HG03135 (cell line): ENCODE measurements around the gene TBXAS1.

Experiments used
- ATAC-seq: cut with Tn5 transposase; IDR thresholded peaks from one replicate; pipeline ENCODE4 v1.9.1; 2021; ENCODE audit warnings: mild to moderate bottlenecking, moderate library complexity; ENCODE audit not compliant: unreplicated experiment

TBXAS1 gene

DNA sequence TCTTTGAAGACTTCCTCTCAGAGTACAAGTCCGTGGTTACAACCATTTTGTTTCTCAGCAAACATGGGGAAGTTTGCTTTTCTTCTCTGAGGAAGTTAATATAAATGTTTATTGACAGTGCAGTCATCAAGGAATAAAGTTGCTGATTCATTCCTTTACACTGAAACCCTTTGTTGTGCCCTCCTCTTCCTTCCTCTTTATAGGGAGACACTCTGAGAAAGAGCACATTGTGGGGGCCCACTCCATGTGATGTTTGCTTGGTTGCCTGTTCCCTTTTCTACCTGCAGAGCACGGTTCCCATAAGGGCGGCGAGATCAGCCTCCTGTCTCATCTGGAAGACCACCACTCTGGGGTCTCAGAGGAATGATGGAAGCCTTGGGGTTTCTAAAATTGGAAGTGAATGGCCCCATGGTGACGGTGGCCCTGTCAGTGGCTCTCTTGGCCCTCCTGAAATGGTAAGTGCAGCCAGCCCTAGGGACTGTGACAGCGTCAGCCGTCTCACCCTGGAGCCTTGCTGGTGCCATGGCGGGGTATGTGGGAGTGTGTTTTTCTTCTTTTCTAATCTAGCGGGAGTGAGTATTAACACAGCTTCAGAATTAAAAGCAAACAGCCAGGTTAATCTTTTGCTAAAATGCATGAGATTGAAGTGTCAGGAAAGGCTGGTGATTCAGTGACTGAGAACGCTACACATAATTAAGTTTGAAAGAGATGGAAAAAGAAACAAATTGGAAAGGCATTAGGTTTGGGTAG, at the start of gene TBXAS1:
TSS of gene TBXAS1 (plus strand) at position 240 of the 750 bp plus-strand sequence. CDS start at position 367, 127 bp downstream.
- ATAC-seq, result no peak

DNA sequence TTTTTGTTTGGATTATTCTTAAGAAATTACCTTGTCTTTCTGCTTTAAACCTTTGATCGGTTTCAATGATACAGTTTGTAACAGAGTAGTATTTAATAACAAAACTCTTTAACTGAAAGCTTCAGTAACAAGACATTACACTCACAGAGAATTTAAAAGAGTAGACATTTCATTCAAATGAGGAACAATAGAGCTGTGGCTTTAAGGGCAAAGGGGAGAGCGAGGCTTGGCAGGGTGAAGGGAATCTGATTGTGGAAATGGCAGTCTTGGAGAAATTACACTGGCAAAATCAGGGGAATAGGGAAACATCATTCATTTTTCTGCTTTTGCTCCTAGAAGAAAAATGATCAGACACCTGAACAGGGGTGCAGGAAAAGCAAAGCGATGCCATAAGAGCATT, 46.1 kb upstream of the TBXAS1 start:
- ATAC-seq, result no peak

DNA sequence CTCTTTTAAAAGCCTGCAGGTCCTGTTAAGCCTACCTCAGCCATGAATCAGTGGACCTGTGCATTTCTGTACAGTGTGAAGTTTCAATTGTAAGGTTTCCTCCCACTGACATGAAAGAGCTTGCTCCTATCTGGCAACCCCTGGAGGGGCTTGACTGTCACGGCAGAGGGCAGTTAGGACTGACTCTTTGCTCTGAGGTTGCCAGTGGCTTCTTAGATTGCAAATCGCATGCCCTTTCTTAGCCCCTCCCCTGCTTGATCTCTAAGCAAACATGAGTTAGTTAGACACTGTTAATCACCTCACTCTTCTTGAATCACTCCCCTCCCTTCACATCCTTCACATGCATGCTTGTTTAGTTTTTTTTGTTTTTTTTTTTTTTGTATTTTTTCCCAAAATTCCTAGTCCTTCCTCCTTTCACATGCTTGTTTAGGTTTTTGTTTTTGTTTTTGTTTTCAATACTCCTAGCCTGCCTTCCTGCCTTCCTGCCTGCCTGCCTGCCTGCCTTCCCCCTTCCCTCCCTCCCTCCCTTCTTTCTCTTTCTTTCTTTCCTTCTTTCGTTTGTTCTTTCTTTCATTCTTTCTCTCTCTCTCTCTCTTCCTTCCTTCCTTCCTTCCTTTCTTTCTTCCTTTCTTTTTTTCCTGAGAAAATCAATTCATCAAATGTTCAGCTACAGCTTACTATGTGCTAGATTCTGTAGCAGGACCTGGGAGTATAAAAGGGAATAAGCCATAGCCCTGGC, 45.2 kb upstream of the TBXAS1 start:
- no peak for ATAC-seq

GRCh38 chr7:139784648-139785047, 44.4 kb upstream of the TBXAS1 start:
- no peak for ATAC-seq

GRCh38 chr7:139791316-139791715, 37.7 kb upstream of the TBXAS1 start:
- no peak for ATAC-seq

- no peak for ATAC-seq
Observed at GRCh38 chr7:139797607-139798006, 31.5 kb upstream of the TBXAS1 start.

GRCh38 chr7:139798221-139798620, 30.8 kb upstream of the TBXAS1 start:
- no peak for ATAC-seq

- no peak for ATAC-seq
Observed at GRCh38 chr7:139798892-139799291, 30.2 kb upstream of the TBXAS1 start.

DNA sequence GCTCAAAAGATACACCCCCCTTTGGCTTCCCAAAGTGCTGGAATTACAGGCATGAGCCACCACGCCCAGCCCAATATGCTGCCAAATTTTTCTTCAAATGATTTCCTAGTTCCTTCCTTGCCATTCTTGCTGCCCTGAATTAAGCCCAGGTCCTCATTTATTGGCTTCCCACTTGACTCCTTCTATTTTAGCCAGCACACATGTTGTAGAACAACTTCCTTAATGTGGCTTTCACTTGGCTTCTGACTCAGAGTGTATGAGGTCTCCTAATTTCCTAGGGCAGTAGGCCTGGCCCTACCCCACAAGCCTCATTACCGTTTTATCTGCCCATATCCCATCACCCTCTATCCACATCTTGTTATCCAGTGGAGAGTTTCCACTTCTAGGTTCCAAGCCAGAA, 29.5 kb upstream of the TBXAS1 start:
- no peak for ATAC-seq

- no peak for ATAC-seq
Observed at GRCh38 chr7:139804571-139804970, 24.5 kb upstream of the TBXAS1 start.

DNA sequence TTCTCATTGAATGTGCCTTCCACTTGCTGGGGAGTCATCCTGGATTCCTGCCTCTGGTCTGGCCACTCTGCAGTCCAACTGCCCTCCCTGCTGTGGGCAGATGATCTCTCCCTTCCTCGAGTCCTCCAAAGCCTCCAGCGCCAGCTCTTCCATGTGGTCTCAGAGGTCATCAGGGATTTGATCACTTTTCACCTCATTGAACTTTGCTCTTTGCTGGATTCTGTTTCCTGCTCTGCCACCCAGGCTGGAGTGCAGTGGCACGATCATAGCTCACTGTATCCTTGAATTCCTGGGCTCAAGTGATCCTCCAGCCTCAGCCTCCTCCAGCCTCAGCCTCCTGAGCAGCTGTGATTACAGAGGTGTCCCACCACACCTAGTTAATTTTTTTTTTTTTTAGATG, 22.1 kb upstream of the TBXAS1 start:
- ATAC-seq, result no peak

- ATAC-seq, result no peak
Observed at GRCh38 chr7:139808427-139808826, 20.6 kb upstream of the TBXAS1 start.

DNA sequence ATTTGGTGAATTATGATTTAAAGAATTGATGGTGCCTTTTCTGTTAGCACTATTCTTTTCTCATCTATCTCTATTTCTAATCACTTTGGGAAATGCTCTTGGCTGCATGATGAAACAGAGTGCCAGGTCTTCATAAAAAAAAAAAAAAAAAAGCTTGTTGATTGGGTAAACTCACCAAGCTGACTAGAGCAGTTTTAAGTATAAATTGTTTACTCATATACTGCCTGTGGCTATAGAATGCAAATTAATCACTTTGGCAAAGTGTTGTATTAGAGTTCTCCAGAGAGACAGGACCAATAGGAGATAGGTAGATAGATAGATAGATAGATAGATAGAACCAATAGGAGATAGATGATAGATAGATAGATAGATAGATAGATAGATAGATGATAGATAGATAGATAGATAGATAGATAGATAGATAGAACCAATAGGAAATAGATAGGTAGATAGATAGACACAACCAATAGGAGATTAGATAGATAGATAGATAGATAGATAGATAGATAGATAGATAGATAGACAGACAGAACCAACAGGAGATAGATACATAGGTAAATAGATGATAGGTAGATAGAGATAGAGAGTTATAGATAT, 20.1 kb upstream of the TBXAS1 start:
- ATAC-seq, result no peak

DNA sequence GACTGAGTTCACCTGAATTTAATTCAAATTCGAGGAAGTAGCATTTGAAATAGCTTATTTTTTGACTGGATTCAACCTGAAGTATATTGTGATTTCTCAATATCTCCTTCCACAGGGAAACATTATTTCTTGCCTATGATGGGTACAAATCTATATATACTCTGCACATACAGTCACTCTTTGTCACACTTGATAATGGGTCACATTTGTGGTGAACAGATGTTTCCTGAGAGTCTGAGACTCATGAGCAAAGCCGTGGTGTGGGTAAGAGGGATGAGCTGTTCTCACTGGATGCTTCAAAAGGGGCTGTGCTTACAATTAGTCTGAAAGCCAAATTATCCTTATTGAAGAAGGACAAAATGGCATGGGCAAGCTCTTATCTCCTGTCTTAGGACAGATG, 18.0 kb upstream of the TBXAS1 start:
- ATAC-seq, result no peak

DNA sequence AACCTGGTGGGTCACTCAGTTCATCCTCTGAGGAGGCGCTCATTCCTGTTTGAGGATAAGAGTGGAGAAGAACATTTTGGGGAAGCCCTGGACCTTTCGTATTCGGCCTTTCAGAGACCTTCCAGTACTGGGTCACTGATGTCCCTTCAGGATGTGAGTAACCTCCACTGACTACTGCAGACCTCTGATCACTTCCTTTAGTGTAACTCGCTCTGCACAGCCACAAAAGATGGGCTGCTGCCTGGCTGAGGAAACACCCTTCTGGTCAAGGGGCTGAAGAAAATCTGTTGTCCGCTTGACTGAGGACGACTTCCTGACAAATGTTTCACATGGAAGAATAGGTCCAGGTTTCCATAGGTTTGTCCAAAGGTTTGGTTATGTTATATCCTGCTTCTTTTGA, 15.9 kb upstream of the TBXAS1 start:
- ATAC-seq, result no peak

GRCh38 chr7:139813689-139814088, 15.4 kb upstream of the TBXAS1 start:
- ATAC-seq, result no peak

- ATAC-seq, result no peak
Observed at GRCh38 chr7:139817249-139817648, 11.8 kb upstream of the TBXAS1 start.

DNA sequence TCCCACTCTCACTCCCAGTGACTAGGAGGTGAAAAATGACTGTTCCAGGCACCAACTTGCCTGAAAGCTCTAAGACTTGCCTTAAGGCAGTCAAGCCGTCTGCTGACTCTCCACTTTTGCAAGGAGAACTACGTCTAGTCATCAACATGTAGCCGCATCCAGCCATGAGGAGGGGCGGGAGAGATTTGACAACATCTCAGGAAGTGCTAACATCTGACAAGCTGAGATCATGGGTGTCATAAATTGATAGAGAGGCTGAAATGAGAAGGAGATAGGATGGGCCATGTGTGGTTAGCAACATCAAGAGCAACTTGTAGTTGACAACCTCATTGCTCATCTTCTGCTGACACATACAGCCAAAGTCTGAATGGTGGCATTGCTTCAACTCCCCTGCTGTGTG, 9.0 kb upstream of the TBXAS1 start:
- ATAC-seq, result no peak

DNA sequence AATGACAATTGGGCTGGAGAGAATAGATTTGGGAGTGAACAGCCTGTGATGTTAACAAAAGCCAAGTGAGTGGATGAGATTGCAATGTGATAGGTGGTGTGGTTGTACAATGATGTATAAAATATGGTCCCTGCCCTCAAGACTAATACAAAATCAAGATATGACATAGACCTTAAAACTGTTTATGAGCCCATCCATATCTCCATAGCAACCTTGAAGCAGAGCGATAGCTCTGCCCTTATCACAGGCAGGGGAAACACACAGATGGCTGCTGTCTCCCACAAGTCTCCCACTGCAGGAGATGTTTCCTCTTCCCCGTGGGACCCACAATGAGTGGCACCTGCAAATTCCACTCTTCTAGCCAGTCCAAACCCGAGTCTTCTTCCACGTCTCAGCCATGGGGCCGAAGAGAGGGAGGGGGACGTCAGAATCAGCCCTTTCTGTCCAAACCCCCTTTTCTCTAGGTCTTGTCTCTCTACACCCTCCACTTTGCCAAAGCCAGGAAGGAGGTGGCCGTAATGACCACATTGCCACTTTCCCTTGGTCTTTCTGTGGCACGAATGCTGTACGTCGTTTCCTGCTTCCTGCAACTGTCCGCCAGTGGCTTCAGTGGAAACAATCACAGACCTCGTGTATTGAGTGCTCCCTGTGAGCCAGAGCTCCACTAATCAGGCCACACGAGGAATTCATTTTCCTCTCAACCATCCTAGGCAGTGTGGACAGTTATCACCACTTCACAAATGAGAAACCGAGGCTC, 7.5 kb upstream of the TBXAS1 start:
- ATAC-seq, result no peak

DNA sequence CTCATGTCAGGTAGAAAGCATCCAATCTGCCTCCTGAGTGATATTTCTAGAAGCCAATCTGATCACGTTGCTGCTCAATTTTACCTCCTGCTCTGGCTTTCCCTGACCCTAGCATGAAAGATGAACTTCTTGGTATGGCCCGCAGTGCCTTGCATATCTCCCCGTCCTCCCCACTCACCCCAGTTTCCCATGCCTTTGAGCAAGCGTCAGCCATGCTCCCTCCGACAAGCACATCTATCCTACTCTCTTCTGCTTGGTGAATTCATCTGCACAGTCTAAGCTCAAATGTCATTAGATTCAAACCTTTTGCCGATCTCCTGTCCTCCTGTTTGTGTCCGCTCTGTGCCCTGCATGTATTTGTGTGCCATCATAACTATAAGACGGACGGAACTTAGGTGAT, 6.2 kb upstream of the TBXAS1 start:
- ATAC-seq, result no peak

DNA sequence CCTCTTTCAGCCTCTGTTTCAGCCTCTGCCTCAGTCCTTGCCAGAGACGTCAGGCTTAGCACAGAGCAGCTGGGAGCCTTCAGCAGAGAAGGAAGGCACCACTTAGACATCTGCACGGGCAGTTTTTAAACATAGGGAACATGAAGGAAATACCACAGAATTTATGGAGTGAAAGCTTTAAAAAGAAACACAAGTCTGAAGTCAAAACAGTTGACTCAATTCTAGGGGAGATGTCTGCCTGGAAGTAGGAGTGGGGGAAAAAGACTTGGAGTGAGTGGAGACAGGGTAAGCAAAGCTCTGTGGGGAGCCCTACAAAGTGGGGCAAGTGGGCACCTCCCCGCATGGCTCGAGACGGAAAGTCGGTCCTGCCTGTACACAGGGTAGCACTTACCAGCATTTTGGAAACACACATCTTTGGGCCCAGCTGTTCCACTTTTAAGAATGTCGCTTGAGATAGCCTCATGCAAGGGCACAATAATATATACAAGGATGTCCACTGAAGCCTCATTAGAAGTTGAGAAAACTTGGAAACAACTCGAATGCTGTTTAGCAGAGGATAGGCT, 5.0 kb upstream of the TBXAS1 start:
- ATAC-seq, result no peak
